ENCODE data around the gene RTF1. TPM values are rescaled to one million over a fixed set of nuclear protein-coding genes. Genes with fewer than 3 reads are reported as not detected.

Gene RTF1
- total RNA-seq, result 10.7 and 18.4 TPM in 2 replicates

DNA sequence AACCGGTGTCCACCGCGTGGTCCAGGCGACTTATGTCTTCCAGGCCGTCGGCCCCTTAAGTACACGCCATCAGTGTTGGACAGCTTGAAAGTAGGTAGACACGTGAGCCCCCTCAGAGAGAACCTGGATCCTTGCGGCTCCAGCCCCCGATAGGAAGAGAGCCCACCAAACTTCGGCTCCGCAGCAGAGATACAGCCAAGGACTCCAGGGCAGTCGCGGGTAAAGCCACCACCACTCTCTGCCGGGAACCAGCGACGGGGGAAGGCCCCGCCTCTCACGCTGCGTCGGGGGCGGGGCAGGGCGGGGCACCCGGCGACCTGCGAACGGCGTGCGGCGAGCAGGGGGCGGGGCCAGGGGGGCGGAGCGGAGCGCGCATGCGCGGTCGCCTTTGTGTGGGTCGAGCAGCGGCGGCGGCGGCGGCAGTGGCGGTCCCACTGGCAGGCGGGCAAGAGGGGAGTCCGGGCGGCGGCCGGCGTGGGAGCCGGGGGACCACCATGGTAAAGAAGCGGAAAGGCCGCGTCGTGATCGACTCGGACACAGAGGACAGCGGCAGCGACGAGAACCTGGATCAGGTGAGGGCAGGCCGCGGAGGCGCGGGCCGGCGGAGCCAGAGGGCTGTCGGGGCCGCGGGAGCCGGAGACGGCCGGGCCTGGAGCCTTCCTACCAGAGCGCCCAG is at the start of gene RTF1:
Gene RTF1 (plus strand): TSS at position 354 of the 676 bp plus-strand sequence. CDS start 21 bp downstream, at position 375.

DNA sequence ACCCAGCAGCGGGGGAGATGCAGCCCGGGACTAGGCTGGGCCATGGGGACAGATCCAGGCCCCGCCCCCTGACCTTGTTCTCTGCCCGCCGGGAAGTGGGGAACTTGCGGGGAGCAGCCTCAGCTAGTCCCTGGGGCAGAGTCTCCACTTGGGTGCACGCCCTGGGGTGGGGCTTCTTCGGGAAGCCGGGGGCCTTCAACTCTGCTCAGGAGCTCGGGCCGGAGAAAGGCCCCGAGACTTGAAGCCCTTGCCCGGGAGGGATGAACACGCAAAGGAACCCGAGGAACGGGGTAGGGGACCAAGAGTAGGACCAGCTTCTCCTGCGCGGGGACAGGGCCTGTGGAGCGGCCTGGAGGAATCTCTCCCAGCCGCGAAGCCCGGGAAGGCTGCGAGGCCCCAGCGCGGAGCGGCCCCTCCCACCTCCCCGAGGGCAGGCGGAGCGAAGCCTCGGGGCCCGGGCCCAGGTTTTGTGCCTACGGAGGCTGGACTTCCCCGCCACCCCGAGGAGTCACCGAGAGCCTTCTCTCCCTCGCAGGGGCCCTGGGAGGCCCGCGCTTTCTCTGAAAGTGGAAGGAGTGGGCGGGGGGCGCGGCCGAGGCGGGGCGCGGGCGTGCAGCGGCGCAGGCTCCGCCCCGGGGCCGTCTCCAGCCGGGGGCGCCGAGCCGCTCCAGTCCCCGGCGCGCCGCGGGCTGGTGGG is 76.5 kb downstream of the RTF1 start, which contains the start of gene ITPKA:
Gene ITPKA (plus strand): TSS at position 670 of the 697 bp plus-strand sequence. CDS start 54 bp downstream, outside the sequence.

DNA sequence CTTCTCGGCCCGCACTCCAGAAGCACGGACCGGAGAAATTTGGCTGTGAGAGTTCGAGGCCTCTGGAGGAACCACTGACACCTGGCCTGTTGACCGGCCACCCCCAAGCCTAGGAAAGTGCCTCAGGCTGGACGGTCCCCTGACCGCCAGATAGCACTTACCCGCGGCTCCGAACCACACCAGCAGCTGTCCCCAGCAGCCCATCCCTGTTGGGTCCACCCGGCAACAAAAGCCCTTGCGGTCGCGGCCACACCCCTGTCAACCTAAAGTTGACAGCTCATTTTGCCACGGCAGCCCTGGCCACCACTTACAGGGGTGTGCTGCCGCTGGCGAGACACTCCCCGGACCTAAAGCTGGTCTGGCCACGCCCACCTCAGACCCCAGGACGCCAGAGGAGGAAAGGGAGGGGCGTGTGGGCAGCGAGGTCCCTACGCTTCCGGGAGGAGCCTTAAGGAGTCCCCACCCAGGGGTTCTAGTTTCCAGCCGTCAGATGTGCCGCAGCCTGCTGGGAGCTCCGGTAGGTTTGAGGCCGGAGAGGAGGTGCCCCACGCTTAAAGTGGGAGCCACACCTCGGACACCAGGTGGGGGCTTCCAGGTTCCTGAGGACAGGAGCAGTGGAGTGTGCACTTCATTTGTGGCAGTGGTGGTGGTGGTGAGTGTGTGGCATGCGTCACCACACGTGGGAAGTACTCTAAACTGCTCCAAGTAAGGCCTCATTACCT is 96.8 kb downstream of the RTF1 start, which contains the start of gene LTK:
Gene LTK (minus strand): TSS at position 322 of the 722 bp plus-strand sequence. CDS start 118 bp downstream, at position 204.

Other genes starting within 250 kb of the RTF1 start
- gene EXD1, start 186.3 kb upstream of the RTF1 start, total RNA-seq, result under 0.01 TPM in 1 of 2 replicates, not detected in the other
- gene CHP1, start 185.8 kb upstream of the RTF1 start, total RNA-seq, result 77.6 and 79.2 TPM in 2 replicates
- 2.3 and 14.6 TPM in 2 replicates for gene OIP5, start 84.5 kb upstream of the RTF1 start, total RNA-seq
- gene NUSAP1, start 84.2 kb upstream of the RTF1 start, total RNA-seq, result 16.3 and 71.5 TPM in 2 replicates
- 31.3 and 38.5 TPM in 2 replicates for gene NDUFAF1, start 14.6 kb upstream of the RTF1 start, total RNA-seq
- gene ITPKA, start 76.8 kb downstream of the RTF1 start, total RNA-seq, result 0.28 and 1.2 TPM in 2 replicates
- gene LTK, start 96.7 kb downstream of the RTF1 start, total RNA-seq, result under 0.01 and 0.19 TPM in 2 replicates
- 52.0 and 53.6 TPM in 2 replicates for gene RPAP1, start 127.2 kb downstream of the RTF1 start, total RNA-seq
- 3.4 and 5.9 TPM in 2 replicates for gene TYRO3, start 142.1 kb downstream of the RTF1 start, total RNA-seq
- gene MGA, start 243.3 kb downstream of the RTF1 start, total RNA-seq, result 31.2 and 48.2 TPM in 2 replicates

Data from regular cardiac myocyte (primary cell).